Endometrial microvascular endothelial cells (primary cell): Measurements from ENCODE around the gene CFHR4. TPM values are rescaled to one million over a fixed set of nuclear protein-coding genes. Genes with fewer than 3 reads are reported as not detected.
"Not testable (repeated sequence)": the region's sequence is repeated elsewhere in the genome, so short reads cannot be mapped to it uniquely, and the experiment has no call there.

Source experiments
- in situ Hi-C: cut with HindIII; loops from 2 replicates; pipeline ENCODE4 v1.10.0; 2017; ENCODE audit warnings: low sequenced_read_pairs, low pct_unique_long_range_greater_than_20kb; ENCODE audit errors: inconsistent ontology term
- total RNA-seq: library from RNA; depleted of rRNA; stranded (reverse); fragments of >200 nt; gene quantifications from one replicate; pipeline ENCODE4 v1.2.3, GENCODE V29; 2015; ENCODE audit errors: inconsistent ontology term

The CFHR4 gene
- not detected for total RNA-seq

GRCh38 chr1:196887515-196888239, at the start of gene CFHR4:
CFHR4 (plus strand) TSS chr1:196888052; CDS start chr1:196888151, 99 bp downstream.
- in situ Hi-C loops: no loop called here

- in situ Hi-C loops: not testable (repeated sequence)
Observed at GRCh38 chr1:196849613-196850492, 38.0 kb upstream of the CFHR4 start.

DNA sequence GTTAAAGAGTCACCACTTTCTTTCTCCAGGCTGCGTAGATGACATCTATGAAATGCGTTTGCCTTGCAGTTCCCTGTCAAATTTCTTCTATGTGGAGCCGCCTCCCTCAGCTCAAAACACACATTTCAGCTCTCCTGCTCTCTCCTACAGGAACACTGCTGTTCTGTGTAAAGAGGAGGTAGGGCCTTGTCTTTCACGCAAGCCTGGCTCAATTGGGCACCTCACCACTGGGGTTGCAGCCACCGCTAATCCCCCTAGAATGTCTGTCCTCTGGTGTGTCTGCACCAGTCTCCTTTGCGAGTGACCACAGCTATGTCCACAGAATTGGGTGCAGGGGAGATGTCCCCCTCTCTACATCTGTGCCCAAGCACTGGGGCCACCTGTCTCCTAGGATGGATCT, 31.8 kb upstream of the CFHR4 start:
- in situ Hi-C loops: no loop called here

DNA sequence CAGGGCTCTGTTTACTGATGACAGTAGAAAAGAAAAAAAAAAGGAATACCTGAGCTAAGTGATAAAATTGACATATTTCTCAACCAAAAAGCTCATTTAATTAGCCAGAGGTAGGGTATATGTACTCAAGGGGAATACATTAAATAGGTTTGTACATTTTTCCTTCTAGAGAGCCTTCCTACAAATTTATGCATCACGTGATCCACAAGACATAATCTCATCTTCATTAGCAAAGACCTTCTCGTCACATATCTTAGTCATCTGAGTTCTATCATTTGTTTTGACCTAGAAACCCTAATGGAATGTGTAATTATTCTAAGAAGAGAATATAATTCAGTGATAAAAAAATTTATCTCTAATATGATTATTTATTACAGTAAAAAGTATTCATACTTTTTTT, 30.7 kb upstream of the CFHR4 start:
- in situ Hi-C loops: no loop called here

GRCh38 chr1:196858811-196859210, 29.0 kb upstream of the CFHR4 start:
- in situ Hi-C loops: no loop called here

DNA sequence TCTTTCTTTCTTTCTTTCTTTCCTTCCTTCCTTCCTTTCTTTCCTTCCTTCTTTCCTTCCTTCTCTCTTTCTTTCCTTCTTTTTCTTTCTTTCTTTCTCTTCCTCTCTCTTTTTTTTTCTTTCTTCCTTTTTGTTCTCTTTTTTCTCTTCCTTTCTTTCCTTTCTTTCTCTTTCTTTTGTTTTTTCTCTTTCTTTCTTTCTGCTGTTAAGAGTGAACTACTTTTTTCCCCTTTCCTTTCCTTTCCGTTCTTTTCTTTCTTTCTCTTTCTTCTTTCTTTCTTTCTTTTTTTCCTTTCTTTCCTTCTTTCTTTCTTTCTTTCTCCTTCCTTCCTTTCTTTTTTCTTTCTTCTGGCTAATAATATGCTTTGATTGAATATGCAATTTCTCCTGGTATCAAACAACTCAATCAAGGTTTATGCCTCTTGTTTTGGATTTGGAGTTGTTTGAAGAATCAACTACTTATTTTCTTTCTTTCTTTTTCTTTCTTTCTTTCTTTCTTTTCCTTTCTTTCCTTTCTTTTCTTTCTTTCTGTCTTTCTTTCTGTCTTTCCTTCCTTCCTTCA, 27.4 kb upstream of the CFHR4 start:
- in situ Hi-C loops: no loop called here

- in situ Hi-C loops: no loop called here
Observed at GRCh38 chr1:196861429-196861828, 26.4 kb upstream of the CFHR4 start.

GRCh38 chr1:196866974-196867373, 20.9 kb upstream of the CFHR4 start:
- in situ Hi-C loops: no loop called here

GRCh38 chr1:196873385-196873784, 14.5 kb upstream of the CFHR4 start:
- in situ Hi-C loops: no loop called here

DNA sequence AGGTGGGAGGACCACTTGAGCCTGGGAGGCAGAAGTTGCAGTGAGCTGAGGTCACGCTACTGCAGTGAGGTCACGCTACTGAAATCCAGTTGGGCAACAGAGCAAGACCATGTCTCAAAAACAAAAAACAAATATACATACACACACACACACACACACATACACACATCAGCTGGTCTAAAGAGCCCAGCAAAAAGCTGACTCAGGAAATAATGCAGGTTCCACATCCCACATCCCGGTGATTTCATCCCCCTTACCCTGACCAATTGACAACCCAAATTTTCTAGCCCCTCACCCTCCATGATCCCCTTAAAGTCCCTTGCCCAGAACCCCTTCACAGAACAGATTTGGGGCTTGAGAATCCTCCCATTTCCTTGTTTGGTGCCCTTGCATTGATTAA, 11.9 kb upstream of the CFHR4 start:
- in situ Hi-C loops: no loop called here

- in situ Hi-C loops: no loop called here
Observed at GRCh38 chr1:196877964-196878363, 9.9 kb upstream of the CFHR4 start.

GRCh38 chr1:196886560-196886959, 1.3 kb upstream of the CFHR4 start:
- in situ Hi-C loops: not testable (repeated sequence)

GRCh38 chr1:196890668-196891067, 2.8 kb downstream of the CFHR4 start:
- in situ Hi-C loops: no loop called here

GRCh38 chr1:196891251-196891650, 3.4 kb downstream of the CFHR4 start:
- in situ Hi-C loops: no loop called here

DNA sequence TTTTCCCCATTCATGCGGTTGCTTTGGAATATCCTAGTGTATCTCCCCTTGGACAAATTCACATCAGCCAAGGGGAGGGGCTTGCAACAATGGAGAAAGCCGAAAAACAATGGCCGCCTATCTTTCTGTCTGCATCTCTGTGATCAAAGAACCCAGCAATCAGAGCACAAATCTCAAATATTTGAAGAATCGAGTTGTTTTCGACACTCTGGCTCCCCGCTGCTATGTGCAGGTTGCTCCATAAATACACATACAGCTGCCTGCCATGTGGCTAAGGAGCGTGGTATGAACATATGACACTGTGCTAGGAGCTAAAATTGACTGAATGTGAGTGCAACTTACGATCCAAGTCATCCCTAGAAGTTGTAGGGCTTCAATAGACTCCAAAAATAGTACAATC, 8.5 kb downstream of the CFHR4 start:
- in situ Hi-C loops: no loop called here

- in situ Hi-C loops: no loop called here
Observed at GRCh38 chr1:196897158-196897828, 9.4 kb downstream of the CFHR4 start.

DNA sequence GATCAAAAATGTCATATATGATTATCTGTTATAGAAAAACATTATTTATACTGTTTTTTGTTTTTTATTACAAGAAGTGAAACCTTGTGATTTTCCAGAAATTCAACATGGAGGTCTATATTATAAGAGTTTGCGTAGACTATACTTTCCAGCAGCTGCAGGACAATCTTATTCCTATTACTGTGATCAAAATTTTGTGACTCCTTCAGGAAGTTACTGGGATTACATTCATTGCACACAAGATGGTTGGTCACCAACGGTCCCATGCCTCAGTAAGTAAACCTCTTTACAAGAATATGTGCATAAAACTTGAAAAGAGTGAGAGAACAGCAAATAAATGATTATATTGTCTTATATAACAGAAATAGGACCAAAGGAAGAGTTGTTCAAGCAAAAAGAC, 14.5 kb downstream of the CFHR4 start:
- in situ Hi-C loops: no loop called here

- in situ Hi-C loops: no loop called here
Observed at GRCh38 chr1:196910215-196910614, 22.4 kb downstream of the CFHR4 start.

DNA sequence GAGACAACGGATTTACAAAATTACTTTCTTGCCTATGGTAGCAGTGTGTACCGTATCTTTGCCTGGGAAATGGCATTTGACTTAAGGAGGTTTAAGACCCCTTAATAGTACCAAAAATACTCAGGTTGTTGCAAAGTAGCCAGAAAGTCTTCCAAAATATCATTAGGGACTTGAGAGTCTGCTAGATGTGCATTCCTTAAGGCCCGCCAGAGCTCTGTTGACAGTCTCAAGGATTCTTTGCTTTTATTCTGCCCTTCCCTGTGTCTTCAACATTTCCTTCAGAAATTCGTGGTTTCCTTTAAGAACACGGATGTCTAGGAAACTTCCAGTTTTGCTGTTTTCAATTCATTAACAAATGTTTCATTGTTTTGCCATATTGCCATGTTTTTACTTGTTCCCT, 24.4 kb downstream of the CFHR4 start:
- in situ Hi-C loops: not testable (repeated sequence)
